HG03025 (cell line): ENCODE results near the gene FUNDC2.

Experiments used
- ATAC-seq: cut with Tn5 transposase; IDR thresholded peaks from one replicate; pipeline ENCODE4 v1.9.1; 2021; ENCODE audit warnings: mild to moderate bottlenecking, moderate library complexity; ENCODE audit not compliant: unreplicated experiment, low FRiP score

FUNDC2 gene

DNA sequence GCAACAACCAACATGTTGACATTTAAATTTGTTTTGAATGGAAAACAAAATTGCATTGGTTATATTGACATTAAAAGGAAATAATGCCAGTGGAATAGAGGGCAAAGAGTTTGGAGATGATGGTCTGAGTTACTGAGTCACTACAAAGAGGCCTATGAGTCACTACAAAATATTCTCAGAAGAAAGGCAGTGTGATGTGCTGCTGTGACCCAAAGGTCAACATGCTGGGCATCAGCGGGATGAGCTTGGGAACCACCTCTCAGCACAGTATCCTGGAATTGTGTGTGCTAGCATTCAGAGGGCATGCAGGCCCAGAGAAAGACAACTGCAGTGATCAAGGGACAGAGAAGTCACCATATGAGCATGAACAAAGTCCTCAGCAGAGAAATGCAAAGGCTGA lies 41.5 kb downstream of the FUNDC2 start:
- ATAC-seq = no peak

DNA sequence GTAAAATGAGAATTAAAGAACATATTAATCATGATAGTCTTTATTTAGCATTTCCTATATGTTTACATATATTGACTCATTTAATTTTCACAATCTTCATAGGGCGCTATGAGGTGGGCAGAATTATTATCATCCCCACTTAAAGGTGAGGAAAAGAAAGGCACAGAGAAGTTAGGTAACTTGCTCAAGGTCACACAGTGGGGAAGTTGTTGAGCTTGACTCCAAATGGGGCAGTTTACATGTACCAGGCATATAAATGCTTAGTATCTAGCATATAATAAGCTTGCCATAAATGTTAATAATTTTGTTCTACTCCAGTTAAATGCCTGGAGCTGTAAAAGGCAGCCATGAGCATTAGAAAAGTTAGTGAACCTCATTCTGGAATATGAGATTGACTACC lies 42.8 kb downstream of the FUNDC2 start:
- no peak for ATAC-seq

DNA sequence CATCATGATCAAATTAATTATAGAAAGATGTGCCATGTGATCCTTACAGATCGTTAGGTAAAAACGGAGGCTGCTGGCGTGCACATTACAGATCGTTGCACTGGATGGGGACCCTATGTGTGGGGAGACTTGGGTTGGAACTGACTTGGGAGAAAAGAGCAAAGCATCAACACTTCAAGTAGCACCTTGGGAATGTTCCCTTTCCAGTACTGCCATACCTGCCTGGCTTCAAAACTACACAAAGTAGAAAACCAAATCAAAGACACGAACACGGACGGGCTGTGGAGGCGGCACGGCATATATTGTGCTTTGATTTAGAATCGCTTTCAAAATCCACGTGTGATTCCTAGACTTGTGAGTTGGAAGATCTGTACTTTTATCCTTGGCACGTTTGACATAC lies 43.4 kb downstream of the FUNDC2 start:
- no peak for ATAC-seq

DNA sequence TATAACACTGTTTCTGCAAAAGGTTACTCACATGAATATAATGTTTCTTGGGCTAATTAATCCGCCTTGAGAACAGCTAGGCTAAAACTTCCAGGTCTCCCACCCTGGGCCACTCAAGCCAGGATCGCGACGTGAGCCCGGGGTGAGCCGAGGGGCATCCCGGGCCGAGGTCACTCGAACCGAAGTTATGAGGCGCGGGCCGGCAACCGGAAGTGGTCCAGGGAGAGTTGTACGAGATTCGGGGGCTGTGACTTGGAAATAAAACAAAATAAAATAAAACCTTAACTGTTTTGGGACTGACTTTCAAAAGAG lies 44.0 kb downstream of the FUNDC2 start:
- ATAC-seq = peak; percentile 18

DNA sequence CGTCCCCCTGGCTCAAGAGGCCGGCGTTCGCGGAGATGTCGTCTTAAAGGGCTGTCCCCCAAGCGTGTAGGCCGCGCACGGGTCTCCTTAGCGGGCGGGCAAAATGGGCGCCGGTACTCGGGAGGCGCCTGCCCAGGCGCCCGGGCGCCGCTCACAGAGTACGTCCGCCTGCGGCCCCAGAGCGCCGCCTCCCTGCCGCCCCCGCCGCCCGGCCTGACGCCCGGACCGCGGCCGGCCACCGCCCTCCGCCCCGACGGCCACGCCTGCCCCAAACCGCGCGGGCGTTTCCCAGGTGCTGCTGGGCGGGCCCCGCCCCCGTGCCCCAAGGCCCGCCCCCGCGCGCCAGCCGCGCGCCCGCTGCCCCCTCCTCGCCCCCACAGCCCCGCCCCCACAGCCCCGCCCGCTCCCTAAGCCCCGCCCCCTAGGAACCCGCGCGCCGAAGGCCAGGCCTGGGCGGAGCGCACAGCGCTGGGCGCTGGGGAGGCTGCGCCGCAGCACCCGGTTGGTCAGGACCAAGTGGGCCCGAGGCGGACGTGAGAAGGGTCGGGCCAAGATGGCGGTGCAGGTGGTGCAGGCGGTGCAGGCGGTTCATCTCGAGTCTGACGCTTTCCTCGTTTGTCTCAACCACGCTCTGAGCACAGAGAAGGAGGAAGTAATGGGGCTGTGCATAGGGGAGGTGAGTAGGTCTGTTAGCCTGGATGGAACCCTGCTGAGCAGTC lies 44.5 kb downstream of the FUNDC2 start, which contains the start of the genes BRCC3, CMC4 and MTCP1:
Gene BRCC3, plus strand, starts transcription at position 534 of the 719 bp plus-strand sequence. Its CDS starts 20 bp downstream, at position 554.
Gene CMC4, minus strand, starts transcription at position 162 of the 719 bp plus-strand sequence. CDS start 7,113 bp downstream, outside the sequence.
Gene MTCP1, minus strand, starts transcription at position 162 of the 719 bp plus-strand sequence. CDS start 5,126 bp downstream, outside the sequence.
- ATAC-seq = peak; percentile 92

DNA sequence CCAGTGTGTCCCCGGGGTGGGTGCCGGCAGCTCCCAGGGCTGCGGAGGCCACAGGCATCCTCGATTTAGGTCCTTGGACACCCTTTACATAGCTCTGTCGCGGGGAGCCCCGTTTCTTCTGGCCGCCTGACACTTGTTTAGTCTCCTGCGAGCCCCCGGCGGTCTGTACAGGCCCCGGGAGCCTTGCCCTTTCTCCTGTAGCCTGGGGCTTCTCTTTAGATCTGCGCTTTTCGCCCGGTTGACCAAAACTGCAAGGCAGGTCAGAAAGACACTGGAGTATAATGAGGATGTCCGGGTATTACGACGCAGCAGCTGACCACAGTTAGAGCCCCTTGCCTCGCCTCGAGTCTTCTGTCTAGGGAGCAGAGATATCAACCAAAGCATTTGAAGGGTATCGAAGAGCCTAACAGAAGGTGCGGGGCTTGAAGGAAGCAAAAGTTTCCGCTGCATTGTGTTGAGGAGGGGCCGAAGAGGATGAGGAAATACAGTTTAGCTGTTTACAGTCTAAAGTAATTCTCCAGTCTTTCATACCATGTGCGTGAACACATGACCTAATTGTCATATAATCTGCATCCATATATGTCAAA lies 45.1 kb downstream of the FUNDC2 start:
- ATAC-seq = no peak

DNA sequence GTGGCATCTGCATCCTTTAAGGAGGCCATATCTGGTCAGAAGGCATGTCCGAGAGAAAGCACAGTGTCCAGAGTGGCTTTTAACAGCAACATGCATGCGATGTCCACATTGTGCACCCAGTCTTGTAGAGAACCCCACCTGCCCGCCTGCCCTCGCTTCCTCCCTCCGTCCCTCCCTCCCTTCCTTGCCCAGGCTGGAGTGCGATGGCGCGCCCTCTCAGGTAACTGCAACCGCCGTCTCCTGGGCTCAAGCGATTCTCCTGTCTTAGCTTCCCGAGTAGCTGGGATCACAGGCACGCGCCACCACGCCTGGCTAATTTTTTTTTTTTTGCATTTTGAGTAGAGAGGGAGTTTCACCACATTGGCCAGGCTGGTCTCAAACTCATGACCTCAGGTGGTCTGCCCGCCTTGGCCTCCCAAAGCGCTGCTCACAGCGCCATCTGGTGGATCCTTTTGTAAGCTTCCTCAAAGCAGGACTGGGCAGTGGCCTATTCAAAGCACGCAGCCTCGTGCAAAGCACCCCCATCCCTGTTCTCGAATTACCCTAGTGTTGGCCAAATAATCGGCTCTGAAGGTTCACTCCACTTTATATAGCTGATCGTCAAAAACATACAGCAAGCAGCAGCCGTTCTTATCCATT lies 59.7 kb downstream of the FUNDC2 start:
- no peak for ATAC-seq

DNA sequence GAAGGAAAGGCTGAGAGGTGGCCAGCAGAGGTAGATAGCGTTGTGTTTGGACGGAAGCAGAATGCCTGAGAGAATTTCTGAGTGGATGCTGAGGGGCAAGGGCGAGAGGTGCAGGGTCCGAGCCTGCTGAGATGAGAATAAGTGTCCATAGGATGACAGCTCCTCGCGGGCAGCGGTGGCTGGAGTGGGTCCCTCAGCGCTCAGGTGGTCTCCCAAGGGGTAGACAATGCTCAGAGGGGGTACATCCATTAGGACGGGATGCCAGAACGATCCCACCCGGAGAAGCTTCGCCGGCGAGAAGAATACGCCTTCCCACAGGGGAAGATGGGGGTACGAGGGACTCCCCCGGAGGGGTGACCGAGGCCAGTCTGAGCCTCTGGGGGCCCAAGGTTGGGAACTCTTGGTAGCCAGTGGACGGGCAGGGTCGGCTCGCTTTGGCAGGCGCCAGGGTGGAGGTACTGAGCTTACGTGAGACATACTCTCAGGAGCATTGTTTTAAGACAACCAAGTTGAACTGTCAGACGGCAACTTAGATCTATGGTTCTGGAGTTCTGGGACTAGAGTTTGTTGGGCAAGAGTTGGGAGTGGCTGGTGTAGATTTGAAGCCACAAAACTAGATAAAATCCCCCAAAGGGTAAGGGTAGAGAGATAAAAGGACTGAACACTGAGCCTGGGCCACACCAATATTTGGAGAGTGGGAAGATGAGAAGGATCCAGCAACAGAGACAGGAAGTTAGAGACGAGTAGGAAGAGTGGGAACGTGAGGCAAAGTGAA lies 60.5 kb downstream of the FUNDC2 start:
- ATAC-seq = no peak

DNA sequence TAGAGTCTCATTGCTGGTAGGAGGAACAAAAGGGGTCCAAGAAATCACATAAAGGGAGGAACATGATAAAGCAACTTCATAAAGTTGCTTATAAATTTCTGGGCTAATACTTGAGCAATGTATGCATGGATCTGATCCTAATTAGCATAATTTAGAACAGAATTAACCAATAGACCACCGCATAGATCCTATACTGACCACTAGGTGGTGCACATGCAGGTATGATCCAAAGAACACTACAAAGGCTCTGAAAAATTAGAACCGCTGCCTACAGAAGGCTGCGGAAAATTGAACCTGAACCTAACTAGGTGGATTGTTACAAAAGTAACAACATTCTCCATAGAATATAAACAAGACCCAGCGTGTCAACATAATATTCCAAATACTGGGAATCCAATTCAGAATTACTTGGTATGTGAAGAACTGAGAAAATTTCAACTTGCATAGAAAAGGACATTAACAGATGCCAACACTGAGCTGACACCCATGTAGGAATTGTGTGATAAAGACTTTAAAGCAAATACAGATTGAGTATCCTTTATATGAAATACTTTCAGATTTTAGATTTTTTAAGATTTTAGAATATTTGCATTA lies 67.9 kb downstream of the FUNDC2 start:
- no peak for ATAC-seq

DNA sequence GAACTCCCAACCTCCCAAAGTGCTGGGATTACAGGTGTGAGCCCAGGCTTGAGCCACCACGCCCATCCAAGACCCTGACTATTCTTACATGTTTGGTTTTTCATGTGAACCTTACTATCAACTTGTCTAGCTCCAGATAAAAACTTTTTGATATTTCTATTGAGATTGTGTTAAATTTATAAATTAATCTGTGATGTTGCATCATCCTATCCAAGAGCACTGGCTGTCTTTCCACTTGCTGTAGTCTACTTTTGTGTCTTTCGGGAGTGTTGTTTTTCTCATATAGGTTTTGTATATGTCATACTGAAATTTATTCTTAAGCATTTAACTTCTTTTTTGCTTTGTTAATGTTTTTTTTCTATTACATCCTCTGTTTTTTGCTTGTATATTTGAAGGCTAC lies 79.3 kb downstream of the FUNDC2 start:
- no peak for ATAC-seq

DNA sequence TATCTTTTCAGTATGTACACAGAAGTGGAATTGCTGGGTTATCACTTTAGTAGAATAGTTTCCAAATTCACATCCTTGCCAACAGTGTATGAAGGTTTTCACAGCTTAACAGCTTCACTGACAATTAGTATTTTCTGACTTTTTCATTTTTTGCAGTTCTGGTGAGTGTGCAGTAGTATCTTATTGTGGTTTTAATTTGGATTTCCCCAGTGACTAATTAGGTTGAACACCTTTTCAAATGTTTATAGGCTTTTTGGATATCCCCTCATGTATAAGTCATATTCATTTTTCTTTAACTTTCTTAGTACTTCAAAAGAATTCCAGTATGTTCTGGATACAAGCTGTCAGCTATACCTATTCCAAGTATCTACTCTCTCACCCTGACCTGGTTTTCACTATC lies 81.8 kb downstream of the FUNDC2 start:
- ATAC-seq = no peak
